ENCODE data around the gene CTRL.

The CTRL gene

GRCh38 chr16:67888331-67888730, 43.3 kb downstream of the CTRL start:
- no peak for DNase-seq (ENCODE audit: extremely low spot score)
- TF ChIP-seq HDGF (IDR thresholded peaks at IDR 0.05; ENCODE audit: borderline replicate concordance) (no peak), L3MBTL2 (conservative IDR thresholded peaks at IDR 0.05) (no peak), ELF4 (IDR thresholded peaks at IDR 0.05) (no peak)
- CTCF ChIA-PET = interaction anchor here (0.6 kb wide), 1 partner anchor 72 kb away, joined by 3 read pairs; no protein-coding TSS in a partner anchor
- POLR2A ChIA-PET = interaction anchor here (0.9 kb wide), 1 partner anchor 10 kb away, joined by 3 read pairs; no protein-coding TSS in a partner anchor

DNA sequence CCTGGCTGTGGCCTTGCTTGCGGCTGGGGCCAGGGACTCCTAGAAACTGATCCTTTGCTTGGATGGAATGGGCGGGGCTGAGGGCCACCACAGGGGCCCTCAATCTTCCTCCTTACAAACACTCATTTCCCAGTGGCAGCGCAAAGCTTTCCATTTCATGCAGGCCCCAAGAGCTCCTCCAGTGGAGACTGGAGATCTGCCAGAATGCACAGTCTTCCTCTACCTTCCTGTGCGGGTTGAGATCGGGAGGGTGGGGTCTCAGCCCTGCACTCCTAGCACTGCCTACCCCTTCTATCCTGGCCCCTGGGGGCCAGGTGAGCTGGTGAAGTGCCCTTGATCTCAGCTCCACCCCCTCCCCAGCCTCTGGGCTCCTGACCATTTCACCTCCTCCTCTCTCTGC, 45.3 kb downstream of the CTRL start:
- CTCF ChIA-PET = interaction anchor here (0.8 kb wide), 1 partner anchor 13 kb away, joined by 3 read pairs; the partner anchor contains the start of gene EDC4
- TF ChIP-seq ARNT (IDR thresholded peaks at IDR 0.05) (no peak), ELF4 (IDR thresholded peaks at IDR 0.05) (no peak), LEF1 (IDR thresholded peaks at IDR 0.05; ENCODE audit: borderline replicate concordance) (no peak), FOXK2 (IDR thresholded peaks at IDR 0.05) (no peak), L3MBTL2 (conservative IDR thresholded peaks at IDR 0.05) (no peak), SUZ12 (IDR thresholded peaks at IDR 0.05) (no peak), BHLHE40 (IDR thresholded peaks at IDR 0.05; ENCODE audit: borderline replicate concordance) (no peak), SP1 (IDR thresholded peaks at IDR 0.05) (no peak), FOXM1 (IDR thresholded peaks at IDR 0.05; ENCODE audit: borderline replicate concordance) (no peak), ZNF384 (IDR thresholded peaks at IDR 0.05) (no peak), NFRKB (IDR thresholded peaks at IDR 0.05) (no peak), FOXA1 (IDR thresholded peaks at IDR 0.05) (no peak)
- POLR2A ChIA-PET = interaction anchor here (0.8 to 1.2 kb wide), 3 partner anchors 11 to 226 kb away, joined by 3 to 4 read pairs (median 3); partner anchors contain the start of genes ACD, DDX28, DUS2 and PARD6A
- DNase-seq (ENCODE audit: extremely low spot score) = no peak

GRCh38 chr16:67885976-67886375, 45.7 kb downstream of the CTRL start:
- ChIA-PET POLR2A (interaction anchor here (0.8 to 1.2 kb wide), 4 partner anchors 11 to 226 kb away, joined by 3 to 4 read pairs (median 4); partner anchors contain the start of genes ACD, DDX28, DUS2 and EDC4), CTCF (interaction anchor here (0.8 kb wide), 1 partner anchor 13 kb away, joined by 3 read pairs; the partner anchor contains the start of gene EDC4)

DNA sequence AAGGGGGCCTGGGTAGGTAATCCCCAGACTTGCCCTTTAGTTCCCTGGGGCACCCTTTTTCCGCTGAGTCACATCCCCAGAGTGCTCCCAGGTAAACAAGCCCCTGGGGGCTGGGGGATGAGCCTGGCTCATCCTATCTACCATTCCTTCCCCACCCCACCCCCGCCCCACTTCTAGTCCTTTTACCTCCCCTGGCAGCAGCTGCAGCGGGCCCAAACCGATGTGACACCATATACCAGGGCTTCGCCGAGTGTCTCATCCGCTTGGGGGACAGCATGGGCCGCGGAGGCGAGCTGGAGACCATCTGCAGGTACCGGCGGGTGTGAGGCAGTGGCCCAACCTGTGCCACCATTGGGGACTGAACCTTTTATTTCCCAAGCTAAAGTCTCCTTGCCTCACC, 46.1 kb downstream of the CTRL start:
- POLR2A ChIA-PET = interaction anchor here (0.8 to 1.1 kb wide), 2 partner anchors 12 to 225 kb away, joined by 4 read pairs; partner anchors contain the start of genes ACD, EDC4 and PARD6A
- CTCF ChIA-PET = interaction anchor here (0.8 kb wide), 1 partner anchor 12 kb away, joined by 3 read pairs; the partner anchor contains the start of gene EDC4

More at GRCh38 chr16:67885976-67886375, 45.7 kb downstream of the CTRL start:
- DNase-seq (ENCODE audit: extremely low spot score) = no peak
- no peak for TF ChIP-seq ZNF384 (IDR thresholded peaks at IDR 0.05)
- TF ChIP-seq LEF1 (IDR thresholded peaks at IDR 0.05; ENCODE audit: borderline replicate concordance) = no peak
- TF ChIP-seq PKNOX1 (IDR thresholded peaks at IDR 0.05) = no peak
- TF ChIP-seq L3MBTL2 (conservative IDR thresholded peaks at IDR 0.05) = no peak
- TF ChIP-seq ARNT (IDR thresholded peaks at IDR 0.05) = no peak
- no peak for TF ChIP-seq SUZ12 (IDR thresholded peaks at IDR 0.05)
- no peak for TF ChIP-seq FOXM1 (IDR thresholded peaks at IDR 0.05; ENCODE audit: borderline replicate concordance)
- no peak for TF ChIP-seq FOXK2 (IDR thresholded peaks at IDR 0.05)
- TF ChIP-seq BHLHE40 (IDR thresholded peaks at IDR 0.05; ENCODE audit: borderline replicate concordance) = no peak
- TF ChIP-seq SP1 (IDR thresholded peaks at IDR 0.05) = no peak

DNA sequence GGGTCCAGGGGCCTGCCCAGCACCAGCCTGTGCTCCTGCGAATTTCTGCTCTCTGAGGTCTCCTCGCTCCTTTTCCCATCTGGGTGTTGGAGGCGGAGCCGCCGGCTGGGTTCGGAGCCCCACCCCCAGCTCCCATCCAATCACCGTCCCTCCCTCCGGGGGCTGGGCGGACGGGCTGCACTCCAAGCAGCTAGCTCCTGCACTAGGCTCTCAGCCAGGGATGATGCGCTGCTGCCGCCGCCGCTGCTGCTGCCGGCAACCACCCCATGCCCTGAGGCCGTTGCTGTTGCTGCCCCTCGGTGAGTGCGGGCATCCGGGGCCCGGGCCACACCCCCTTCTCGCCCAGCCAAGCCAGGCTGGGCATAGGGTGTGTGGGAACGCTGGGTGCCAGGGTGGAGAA, 47.0 kb downstream of the CTRL start, which contains the start of gene NRN1L:
Gene NRN1L (plus strand): TSS at position 202 of the 400 bp plus-strand sequence. CDS start 19 bp downstream, at position 221.
- CTCF ChIA-PET = interaction anchor here (0.6 to 2.3 kb wide), 8 partner anchors 10 to 228 kb away, joined by 3 to 8 read pairs (median 4); partner anchors contain the start of gene EDC4
- no peak for TF ChIP-seq FOXK2 (IDR thresholded peaks at IDR 0.05)
- TF ChIP-seq ELF4 (IDR thresholded peaks at IDR 0.05) = no peak
- TF ChIP-seq ARNT (IDR thresholded peaks at IDR 0.05) = no peak
- TF ChIP-seq HDGF (IDR thresholded peaks at IDR 0.05; ENCODE audit: borderline replicate concordance) = no peak
- TF ChIP-seq TARDBP (IDR thresholded peaks at IDR 0.05) = no peak
- TF ChIP-seq LEF1 (IDR thresholded peaks at IDR 0.05; ENCODE audit: borderline replicate concordance) = no peak
- no peak for TF ChIP-seq FOXA1 (IDR thresholded peaks at IDR 0.05)
- no peak for TF ChIP-seq SUZ12 (IDR thresholded peaks at IDR 0.05)
- TF ChIP-seq SP1 (IDR thresholded peaks at IDR 0.05) = no peak
- no peak for TF ChIP-seq CTBP1 (IDR thresholded peaks at IDR 0.05; ENCODE audit: borderline replicate concordance)
- POLR2A ChIA-PET = interaction anchor here (1.1 to 1.4 kb wide), 3 partner anchors 11 to 12 kb away, joined by 3 to 4 read pairs (median 4); partner anchors contain the start of gene EDC4
- DNase-seq (ENCODE audit: extremely low spot score) = peak; percentile 78

More for the DNA sequence above, 46.1 kb downstream of the CTRL start:
- TF ChIP-seq FOXA1 (IDR thresholded peaks at IDR 0.05) (no peak), TARDBP (IDR thresholded peaks at IDR 0.05) (no peak), SP1 (IDR thresholded peaks at IDR 0.05) (no peak), LEF1 (IDR thresholded peaks at IDR 0.05; ENCODE audit: borderline replicate concordance) (no peak), NFRKB (IDR thresholded peaks at IDR 0.05) (no peak)
- DNase-seq (ENCODE audit: extremely low spot score) = no peak

DNA sequence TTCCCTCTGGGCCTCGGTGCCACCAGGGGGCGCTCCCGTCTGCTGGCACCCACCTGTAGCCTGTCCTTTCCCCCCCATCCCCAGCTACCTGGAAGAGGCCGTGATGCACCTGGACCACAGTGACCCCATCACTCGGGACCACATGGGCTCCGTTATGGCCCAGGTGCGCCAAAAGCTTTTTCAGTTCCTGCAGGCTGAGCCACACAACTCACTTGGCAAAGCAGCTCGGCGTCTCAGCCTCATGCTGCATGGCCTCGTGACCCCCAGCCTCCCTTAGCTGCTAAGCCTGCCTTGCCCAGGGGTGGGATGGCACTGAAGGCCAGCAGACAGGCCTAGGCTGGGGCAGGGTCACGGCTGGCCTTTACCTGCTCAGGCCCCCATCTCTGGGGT, 47.8 kb downstream of the CTRL start:
- TF ChIP-seq SP1 (IDR thresholded peaks at IDR 0.05) (no peak), BHLHE40 (IDR thresholded peaks at IDR 0.05; ENCODE audit: borderline replicate concordance) (no peak), PKNOX1 (IDR thresholded peaks at IDR 0.05) (no peak), FOXA1 (IDR thresholded peaks at IDR 0.05) (no peak), FOXK2 (IDR thresholded peaks at IDR 0.05) (no peak), ZNF384 (IDR thresholded peaks at IDR 0.05) (no peak), LEF1 (IDR thresholded peaks at IDR 0.05; ENCODE audit: borderline replicate concordance) (no peak), ARNT (IDR thresholded peaks at IDR 0.05) (no peak), SUZ12 (IDR thresholded peaks at IDR 0.05) (no peak), FOXM1 (IDR thresholded peaks at IDR 0.05; ENCODE audit: borderline replicate concordance) (no peak), NFRKB (IDR thresholded peaks at IDR 0.05) (no peak), HDGF (IDR thresholded peaks at IDR 0.05; ENCODE audit: borderline replicate concordance) (no peak), L3MBTL2 (conservative IDR thresholded peaks at IDR 0.05) (no peak), CTBP1 (IDR thresholded peaks at IDR 0.05; ENCODE audit: borderline replicate concordance) (no peak), ELF4 (IDR thresholded peaks at IDR 0.05) (no peak), TARDBP (IDR thresholded peaks at IDR 0.05) (no peak)
- ChIA-PET POLR2A (interaction anchor here (1.4 to 1.7 kb wide), 4 partner anchors 8 to 52 kb away, joined by 3 to 4 read pairs (median 4); no protein-coding TSS in a partner anchor), CTCF (interaction anchor here (0.5 to 2.3 kb wide), 19 partner anchors 9 to 282 kb away, joined by 3 to 8 read pairs (median 5); partner anchors contain the start of genes CTRL and EDC4)
- peak; percentile 74 for DNase-seq (ENCODE audit: extremely low spot score)

Measured in HEK293T (cell line).